ENCODE results near the gene MDFI.

MDFI gene

GRCh38 chr6:41675992-41676391 is 37.7 kb downstream of the MDFI start:
- TF ChIP-seq, protein P1, sequence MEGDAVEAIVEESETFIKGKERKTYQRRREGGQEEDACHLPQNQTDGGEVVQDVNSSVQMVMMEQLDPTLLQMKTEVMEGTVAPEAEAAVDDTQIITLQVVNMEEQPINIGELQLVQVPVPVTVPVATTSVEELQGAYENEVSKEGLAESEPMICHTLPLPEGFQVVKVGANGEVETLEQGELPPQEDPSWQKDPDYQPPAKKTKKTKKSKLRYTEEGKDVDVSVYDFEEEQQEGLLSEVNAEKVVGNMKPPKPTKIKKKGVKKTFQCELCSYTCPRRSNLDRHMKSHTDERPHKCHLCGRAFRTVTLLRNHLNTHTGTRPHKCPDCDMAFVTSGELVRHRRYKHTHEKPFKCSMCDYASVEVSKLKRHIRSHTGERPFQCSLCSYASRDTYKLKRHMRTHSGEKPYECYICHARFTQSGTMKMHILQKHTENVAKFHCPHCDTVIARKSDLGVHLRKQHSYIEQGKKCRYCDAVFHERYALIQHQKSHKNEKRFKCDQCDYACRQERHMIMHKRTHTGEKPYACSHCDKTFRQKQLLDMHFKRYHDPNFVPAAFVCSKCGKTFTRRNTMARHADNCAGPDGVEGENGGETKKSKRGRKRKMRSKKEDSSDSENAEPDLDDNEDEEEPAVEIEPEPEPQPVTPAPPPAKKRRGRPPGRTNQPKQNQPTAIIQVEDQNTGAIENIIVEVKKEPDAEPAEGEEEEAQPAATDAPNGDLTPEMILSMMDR (IDR thresholded peaks at IDR 0.05; ENCODE audit: borderline replicate concordance, insufficient read depth, low read depth, low read length), result no peak
- no peak overlapping the region for H3K4me3 ChIP-seq (ENCODE audit: low read depth, low read length)

GRCh38 chr6:41676431-41676830 is 38.2 kb downstream of the MDFI start:
- TF ChIP-seq, protein P1 (IDR thresholded peaks at IDR 0.05; ENCODE audit: borderline replicate concordance, insufficient read depth, low read depth, low read length), result no peak
- H3K4me3 ChIP-seq (ENCODE audit: low read depth, low read length), result no peak overlapping the region

GRCh38 chr6:41677124-41677921 is 39.1 kb downstream of the MDFI start:
- TF ChIP-seq, protein P1 (IDR thresholded peaks at IDR 0.05; ENCODE audit: borderline replicate concordance, insufficient read depth, low read depth, low read length), result no peak
- no peak overlapping the region for H3K4me3 ChIP-seq (ENCODE audit: low read depth, low read length)

GRCh38 chr6:41678511-41679084 is 40.3 kb downstream of the MDFI start:
- TF ChIP-seq, protein P1 (IDR thresholded peaks at IDR 0.05; ENCODE audit: borderline replicate concordance, insufficient read depth, low read depth, low read length), result no peak
- no peak overlapping the region for H3K4me3 ChIP-seq (ENCODE audit: low read depth, low read length)

GRCh38 chr6:41679696-41680095 is 41.4 kb downstream of the MDFI start:
- TF ChIP-seq, protein P1 (IDR thresholded peaks at IDR 0.05; ENCODE audit: borderline replicate concordance, insufficient read depth, low read depth, low read length), result no peak
- H3K4me3 ChIP-seq (ENCODE audit: low read depth, low read length), result no peak overlapping the region

DNA sequence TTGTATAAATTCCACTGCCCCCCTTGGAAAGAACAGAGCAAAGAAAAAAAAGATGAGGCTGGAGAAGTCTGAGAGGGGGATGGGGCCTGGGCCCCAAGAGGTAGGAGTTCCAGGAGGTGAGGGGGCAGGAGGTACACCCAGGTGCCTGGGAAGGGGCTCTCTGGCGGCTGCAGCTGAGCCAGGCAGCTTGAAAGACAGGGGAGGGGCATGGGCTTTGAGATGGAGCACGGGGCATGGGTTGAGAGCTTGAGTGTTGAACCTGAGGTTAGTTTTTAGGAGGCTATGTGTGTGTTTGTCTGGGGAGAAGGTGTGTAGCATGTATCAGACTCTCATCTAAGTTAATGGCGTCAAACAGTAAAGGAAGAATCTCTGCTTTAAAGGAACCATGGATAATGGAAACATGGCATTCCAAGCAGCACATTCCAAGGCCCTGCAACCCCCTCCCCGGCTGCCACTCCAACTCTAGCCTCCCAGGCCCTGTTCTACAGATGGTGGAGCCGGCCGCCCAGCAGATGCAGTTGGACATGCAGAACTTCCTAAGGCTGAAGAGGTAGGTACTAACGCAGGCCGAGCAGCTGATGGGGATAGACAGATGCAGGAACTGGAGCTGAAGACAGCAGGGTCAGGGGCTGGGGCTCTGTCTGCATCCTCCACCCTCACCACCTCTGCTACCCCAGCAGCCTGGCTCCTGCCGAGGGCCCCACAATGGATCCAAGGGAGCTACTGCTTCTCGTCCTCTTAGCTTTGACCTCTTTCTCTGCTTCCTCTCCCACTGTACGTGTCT is 42.1 kb downstream of the MDFI start:
- TF ChIP-seq, protein P1 (IDR thresholded peaks at IDR 0.05; ENCODE audit: borderline replicate concordance, insufficient read depth, low read depth, low read length), result no peak
- no peak overlapping the region for H3K4me3 ChIP-seq (ENCODE audit: low read depth, low read length)

Data from GM12875 (cell line).